Heart left ventricle (tissue), 13 donors: ENCODE data around the gene TMEFF2.

Experiments
- CTCF ChIP-seq, 12 donors: fragments of 200-600 bp; sonication (generic) in 4 of 12; IDR thresholded peaks; one replicate each; pipeline versions ENCODE4 v1.5.0 to v1.8.0; 2018 to 2022; ENCODE audit warnings: antibody characterized with exemption in 12 of 12, mild to moderate bottlenecking in 5 of 12
- POLR2A ChIP-seq, 2 donors: fragments of 450-650 bp; IDR thresholded peaks; one replicate each; pipeline ENCODE4 v1.6.1; 2017; ENCODE audit warnings: antibody characterized with exemption in 2 of 2, mild to moderate bottlenecking in 2 of 2, moderate library complexity in 2 of 2
- donor health status: ischemic (EF 13 %, LVEDD 7.1; RV severe dilation, severe dysfunction).
- donor health status: DM: no; HTN: yes; CAD: no.
- donor health status: DM: no; HTN: no; CAD: no.
- donor health status: ischemic (EF 25% LVEDD 6.9; RV normal size, moderate dysfunction).
- donor health status: ischemic (EF 25% LVEDD 5.7; RV mildly dilated, moderate dysfunction).
- donor health status: ischemic (EF 35%, LVEDD 5.7; RV mildly dilated, moderate dysfunction).
- donor health status: nonischemic (EF 11% LVEDD 7.7; RV severe dilation, severe dysfunction).
- donor health status: DM: yes; HTN: yes; CAD: no.
- donor health status: PGD.
- donor health status: ischemic (EF 29% LVEDD 5.4; RV normal size, mild dysfunction).
- donor health status: nonischemic (EF 23%, LVEDD 6.1; RV moderate dilation, normal function).

- TF ChIP-seq CTCF (IDR thresholded peaks at IDR 0.05) (no peak), POLR2A (IDR thresholded peaks at IDR 0.05) (no peak)
Measured at GRCh38 chr2:192064459-192064858, 130.3 kb downstream of the TMEFF2 start.
